Thyroid gland (tissue), 4 donors: ENCODE results near the gene CYB5R4. TPM values are rescaled to one million over a fixed set of nuclear protein-coding genes. Genes with fewer than 3 reads are reported as not detected.
"Not testable (repeated sequence)": the region's sequence is repeated elsewhere in the genome, so short reads cannot be mapped to it uniquely, and the experiment has no call there.

Experiments used
- DNase-seq, 2 donors: peaks; one replicate each; pipeline ENCODE4 v3.0.0-alpha.2; 2019
- H3K27ac ChIP-seq, 3 donors: fragments of 200-600 bp; sonication (generic); 1 replicate in 2 of 3; 2 replicates in 1 of 3; pipeline ENCODE4 v1.5.1; 2016 to 2019; ENCODE audit warnings: mild to moderate bottlenecking in 1 of 3, moderate library complexity in 1 of 3
- H3K27me3 ChIP-seq: fragments of 200-600 bp; sonication (generic); one replicate; pipeline ENCODE4 v1.5.1; 2019
- H3K36me3 ChIP-seq, 2 donors: fragments of 200-600 bp; sonication (generic); one replicate each; pipeline ENCODE4 v1.5.1; 2016 to 2019
- H3K4me1 ChIP-seq, 2 donors: fragments of 200-600 bp; sonication (generic); one replicate each; pipeline ENCODE4 v1.5.1; 2017 to 2019
- H3K4me3 ChIP-seq, 3 donors: fragments of 200-600 bp; sonication (generic); replicated peaks in 1 of 3; 1 replicate in 2 of 3; 2 replicates in 1 of 3; pipeline ENCODE4 v1.5.1; 2016; ENCODE audit warnings: mild to moderate bottlenecking in 1 of 3
- H3K9me3 ChIP-seq: fragments of 200-600 bp; sonication (generic); one replicate; pipeline ENCODE4 v1.5.1; 2017
- CTCF ChIP-seq, 6 experiments: fragments of 200-600 bp in 3 of 6; fragments of 450-650 bp in 3 of 6; sonication (generic) in 3 of 6; IDR thresholded peaks; one replicate each; pipeline ENCODE4 v1.5.1; 2016 to 2019; ENCODE audit warnings: antibody characterized with exemption in 6 of 6, mild to moderate bottlenecking in 2 of 6, inconsistent platforms in 1 of 6, moderate library complexity in 1 of 6
- POLR2A ChIP-seq, 2 donors: fragments of 450-650 bp; IDR thresholded peaks; one replicate each; pipeline ENCODE4 v1.6.1; 2017; ENCODE audit warnings: antibody characterized with exemption in 2 of 2, mild to moderate bottlenecking in 2 of 2, moderate library complexity in 1 of 2
- WGBS, 2 donors: methylation state at CpG; one replicate each; pipeline ENCODE4 v1.1.5; 2017; 5-methylcytosine and 5-hydroxymethylcytosine counted together
- intact Hi-C: fragments of 100-400 bp; cut with DNase I; formaldehyde crosslinking; loops from one replicate; pipeline ENCODE4 v1.15.1; 2023
- total RNA-seq, 4 donors: library from RNA; depleted of rRNA; stranded (reverse); fragments of >200 nt; gene quantifications; one replicate each; pipeline ENCODE4 v1.2.3, GENCODE V29; 2016

CYB5R4 gene
- total RNA-seq, 4 donors from 2014 or later, result 6.4 to 12.5 (median 9.0) TPM

GRCh38 chr6:83948851-83949250 lies 89.4 kb downstream of the CYB5R4 start:
- 66 to 67% methylated on average over 2 of the region's 2 CpGs for WGBS, 2 donors
- Histone ChIP-seq H3K4me1 (no peaks in the 10 kb centered on the region), H3K4me3 (no peak overlapping the region), H3K27ac (no peak overlapping the region), H3K36me3 (no peaks in the 10 kb centered on the region), H3K27me3 (no peaks in the 10 kb centered on the region), H3K9me3 (no peaks in the 10 kb centered on the region)
- intact Hi-C loops, result no loop called here
- no peak for DNase-seq
- no peak for TF ChIP-seq POLR2A (IDR thresholded peaks at IDR 0.05)
- TF ChIP-seq CTCF (IDR thresholded peaks at IDR 0.05), result no peak

GRCh38 chr6:83951423-83951822 lies 91.9 kb downstream of the CYB5R4 start:
- H3K27ac ChIP-seq, H3K4me3 ChIP-seq, DNase-seq, H3K4me1 ChIP-seq, intact Hi-C loops, H3K27me3 ChIP-seq, H3K9me3 ChIP-seq: not testable (repeated sequence)
- H3K36me3 ChIP-seq, result peaks cover 0 to 11% of the 10 kb centered on the region in 2 donors
- WGBS, 2 donors, result 96 to 98% methylated on average over 2 of the region's 2 CpGs

GRCh38 chr6:83952830-83953229 lies 93.3 kb downstream of the CYB5R4 start:
- WGBS, 2 donors, result 55 to 62% methylated on average over 3 of the region's 3 CpGs
- no peak for DNase-seq
- H3K27me3 ChIP-seq, result no peaks in the 10 kb centered on the region
- no peak for TF ChIP-seq POLR2A (IDR thresholded peaks at IDR 0.05)
- no peak for TF ChIP-seq CTCF (IDR thresholded peaks at IDR 0.05)
- intact Hi-C loops, result no loop called here
- H3K9me3 ChIP-seq, result no peaks in the 10 kb centered on the region
- H3K27ac ChIP-seq, result no peak overlapping the region
- H3K4me1 ChIP-seq, result no peaks in the 10 kb centered on the region
- H3K36me3 ChIP-seq, result peaks cover 0 to 13% of the 10 kb centered on the region in 2 donors
- H3K4me3 ChIP-seq, result no peak overlapping the region

- no peak for TF ChIP-seq POLR2A (IDR thresholded peaks at IDR 0.05)
- Histone ChIP-seq H3K4me3 (no peak overlapping the region), H3K4me1 (no peaks in the 10 kb centered on the region), H3K27me3 (no peaks in the 10 kb centered on the region), H3K27ac (no peak overlapping the region), H3K36me3 (peaks cover 0 to 13% of the 10 kb centered on the region in 2 donors), H3K9me3 (no peaks in the 10 kb centered on the region)
- intact Hi-C loops, result no loop called here
- DNase-seq, result no peak
- WGBS, 2 donors, result 91 to 95% methylated on average over 2 of the region's 2 CpGs
Observed at GRCh38 chr6:83954371-83954770, 94.9 kb downstream of the CYB5R4 start.

- no peak for TF ChIP-seq POLR2A (IDR thresholded peaks at IDR 0.05)
- TF ChIP-seq CTCF (IDR thresholded peaks at IDR 0.05), result no peak
- Histone ChIP-seq H3K4me1 (no peaks in the 10 kb centered on the region), H3K4me3 (no peak overlapping the region), H3K36me3 (peaks cover 0 to 20% of the 10 kb centered on the region in 2 donors), H3K27me3 (no peaks in the 10 kb centered on the region), H3K9me3 (no peaks in the 10 kb centered on the region), H3K27ac (no peak overlapping the region)
- intact Hi-C loops, result no loop called here
- 86 to 94% methylated on average over 3 of the region's 3 CpGs for whole genome bisulfite sequencing, 2 donors
- no peak for DNase-seq
Observed at GRCh38 chr6:83958241-83958685, 98.8 kb downstream of the CYB5R4 start.

- Histone ChIP-seq H3K4me1 (no peaks in the 10 kb centered on the region), H3K9me3 (no peaks in the 10 kb centered on the region), H3K27me3 (no peaks in the 10 kb centered on the region), H3K36me3 (peaks cover 0 to 15% of the 10 kb centered on the region in 2 donors), H3K27ac (no peak overlapping the region), H3K4me3 (no peak overlapping the region)
- TF ChIP-seq CTCF (IDR thresholded peaks at IDR 0.05) (no peak), POLR2A (IDR thresholded peaks at IDR 0.05) (no peak)
- intact Hi-C loops, result no loop called here
- 87 to 91% methylated on average over 1 of the region's 1 CpG for WGBS, 2 donors
- DNase-seq, result no peak
Observed at GRCh38 chr6:83960664-83961063, 101.2 kb downstream of the CYB5R4 start.
